NT2/D1 (cell line): Measurements from ENCODE around the gene TUBA1C.
"Not testable (repeated sequence)": the region's sequence is repeated elsewhere in the genome, so short reads cannot be mapped to it uniquely, and the experiment has no call there.

ENCODE experiments used
- DNase-seq: peaks from one replicate; pipeline ENCODE4 v3.0.0-alpha.2; 2011; ENCODE audit warnings: low read depth, low spot score
- H3K27me3 ChIP-seq: 2 replicates; pipeline ENCODE4 v1.6.0; 2011; ENCODE audit warnings: mild to moderate bottlenecking; ENCODE audit not compliant: insufficient read length, insufficient read depth
- H3K36me3 ChIP-seq: 2 replicates; pipeline ENCODE4 v1.6.1; 2011; ENCODE audit warnings: mild to moderate bottlenecking, low read length, mixed read lengths; ENCODE audit not compliant: insufficient read depth, insufficient read length
- H3K4me1 ChIP-seq: 2 replicates; pipeline ENCODE4 v1.5.1; 2011; ENCODE audit not compliant: insufficient read depth, insufficient read length
- H3K4me3 ChIP-seq: 2 replicates; pipeline ENCODE4 v1.5.1; 2011; ENCODE audit warnings: low read depth; ENCODE audit not compliant: insufficient read length
- H3K9ac ChIP-seq: 2 replicates; pipeline ENCODE4 v1.6.0; 2011; ENCODE audit warnings: low read depth; ENCODE audit not compliant: insufficient read length
- H3K9me3 ChIP-seq: 2 replicates; pipeline ENCODE4 v1.5.1; 2011; ENCODE audit warnings: mild to moderate bottlenecking, low read length; ENCODE audit not compliant: insufficient read depth
- SUZ12 ChIP-seq: IDR thresholded peaks from 2 replicates; pipeline ENCODE4 v1.6.1; 2011; ENCODE audit not compliant: insufficient read length, insufficient read depth; ENCODE audit errors: extremely low read depth
- YY1 ChIP-seq: IDR thresholded peaks from 2 replicates; pipeline ENCODE4 v1.6.1; 2011; ENCODE audit not compliant: insufficient read length, insufficient read depth
- ZNF274 ChIP-seq: IDR thresholded peaks from 2 replicates; pipeline ENCODE4 v1.6.1; 2011; ENCODE audit warnings: mild to moderate bottlenecking, low read depth, low read length

TUBA1C gene

DNA sequence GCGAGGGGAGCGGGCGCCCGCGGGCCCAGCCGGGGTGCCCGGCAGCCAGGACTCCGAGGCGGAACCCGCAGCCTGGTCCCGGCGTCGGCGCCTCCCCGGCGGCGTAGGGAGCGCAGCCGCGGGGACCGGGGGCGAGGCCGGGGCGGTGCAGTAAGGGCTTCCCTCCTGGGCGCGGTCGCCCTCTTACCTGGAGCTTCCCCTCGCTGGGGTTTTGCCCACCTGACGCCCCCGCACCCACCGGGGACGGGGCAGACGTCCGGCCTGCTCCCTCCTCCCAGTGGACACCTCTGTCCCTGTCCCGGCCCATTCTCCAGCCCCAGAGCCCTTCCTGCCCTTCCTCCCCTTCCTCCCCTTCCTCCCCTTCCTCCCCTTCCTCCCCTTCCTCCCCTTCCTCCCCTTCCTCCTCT lies 413 bp upstream of the TUBA1C start:
- peak overlapping the region; percentile 94 for H3K9ac ChIP-seq
- H3K36me3 ChIP-seq: peaks cover 41% of the 10 kb centered on the region
- H3K4me3 ChIP-seq: peak overlapping the region; percentile 79
- DNase-seq: no peak
- H3K9me3 ChIP-seq: no peaks in the 10 kb centered on the region
- TF ChIP-seq YY1 (no peak), SUZ12 (no peak), ZNF274 (no peak)
- no peaks in the 10 kb centered on the region for H3K4me1 ChIP-seq
- no peaks in the 10 kb centered on the region for H3K27me3 ChIP-seq

DNA sequence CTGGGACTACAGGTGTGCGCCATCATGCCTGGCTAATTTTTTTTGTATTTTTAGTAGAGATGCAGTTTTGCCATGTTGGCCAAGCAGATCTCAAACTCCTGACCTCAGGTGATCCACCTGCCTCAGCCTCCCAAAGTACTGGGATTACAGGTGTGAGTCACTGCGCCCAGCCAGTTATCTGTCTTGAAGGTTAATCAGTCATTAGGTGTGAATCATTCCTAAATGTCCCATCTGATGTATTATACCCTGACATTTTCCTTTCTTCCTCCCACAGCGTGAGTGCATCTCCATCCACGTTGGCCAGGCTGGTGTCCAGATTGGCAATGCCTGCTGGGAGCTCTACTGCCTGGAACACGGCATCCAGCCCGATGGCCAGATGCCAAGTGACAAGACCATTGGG lies 4.3 kb downstream of the TUBA1C start:
- not testable (repeated sequence) for H3K4me1 ChIP-seq, DNase-seq, H3K4me3 ChIP-seq, H3K9ac ChIP-seq, H3K9me3 ChIP-seq, H3K27me3 ChIP-seq
- H3K36me3 ChIP-seq: peaks cover 83% of the 10 kb centered on the region

DNA sequence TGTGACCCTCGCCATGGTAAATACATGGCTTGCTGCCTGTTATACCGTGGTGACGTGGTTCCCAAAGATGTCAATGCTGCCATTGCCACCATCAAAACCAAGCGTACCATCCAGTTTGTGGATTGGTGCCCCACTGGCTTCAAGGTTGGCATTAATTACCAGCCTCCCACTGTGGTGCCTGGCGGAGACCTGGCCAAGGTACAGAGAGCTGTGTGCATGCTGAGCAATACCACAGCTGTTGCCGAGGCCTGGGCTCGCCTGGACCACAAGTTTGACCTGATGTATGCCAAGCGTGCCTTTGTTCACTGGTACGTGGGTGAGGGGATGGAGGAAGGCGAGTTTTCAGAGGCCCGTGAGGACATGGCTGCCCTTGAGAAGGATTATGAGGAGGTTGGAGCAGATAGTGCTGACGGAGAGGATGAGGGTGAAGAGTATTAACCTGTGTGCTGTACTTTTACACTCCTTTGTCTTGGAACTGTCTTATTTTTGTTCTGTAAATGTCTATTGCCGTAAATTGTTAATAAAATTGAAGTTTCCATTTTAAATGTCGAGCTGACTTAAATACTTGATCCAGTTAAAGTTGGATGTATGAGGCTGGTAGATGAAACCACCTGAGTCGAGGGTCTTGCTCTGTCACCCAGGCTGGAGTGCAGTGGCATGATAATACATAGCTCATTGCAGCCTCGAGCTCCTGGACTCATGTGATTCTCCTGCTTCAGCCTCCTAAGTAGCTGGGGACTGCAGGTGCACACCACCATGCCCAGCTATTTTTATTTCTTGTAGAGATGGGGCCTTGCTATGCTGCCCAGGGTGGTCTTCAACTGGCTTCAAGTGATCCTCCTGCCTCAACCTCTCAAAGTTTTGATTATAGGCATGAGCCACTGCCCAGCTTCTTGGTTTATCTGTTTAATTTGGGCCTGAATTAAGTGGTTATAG lies 8.2 kb downstream of the TUBA1C start:
- Histone ChIP-seq H3K9me3 (no peaks in the 10 kb centered on the region), H3K9ac (no peak overlapping the region), H3K4me3 (no peak overlapping the region), H3K27me3 (no peaks in the 10 kb centered on the region), H3K4me1 (peaks cover 5% of the 10 kb centered on the region), H3K36me3 (peaks cover 56% of the 10 kb centered on the region)
- DNase-seq: no peak
- TF ChIP-seq SUZ12: no peak
- TF ChIP-seq YY1: no peak
- no peak for TF ChIP-seq ZNF274

DNA sequence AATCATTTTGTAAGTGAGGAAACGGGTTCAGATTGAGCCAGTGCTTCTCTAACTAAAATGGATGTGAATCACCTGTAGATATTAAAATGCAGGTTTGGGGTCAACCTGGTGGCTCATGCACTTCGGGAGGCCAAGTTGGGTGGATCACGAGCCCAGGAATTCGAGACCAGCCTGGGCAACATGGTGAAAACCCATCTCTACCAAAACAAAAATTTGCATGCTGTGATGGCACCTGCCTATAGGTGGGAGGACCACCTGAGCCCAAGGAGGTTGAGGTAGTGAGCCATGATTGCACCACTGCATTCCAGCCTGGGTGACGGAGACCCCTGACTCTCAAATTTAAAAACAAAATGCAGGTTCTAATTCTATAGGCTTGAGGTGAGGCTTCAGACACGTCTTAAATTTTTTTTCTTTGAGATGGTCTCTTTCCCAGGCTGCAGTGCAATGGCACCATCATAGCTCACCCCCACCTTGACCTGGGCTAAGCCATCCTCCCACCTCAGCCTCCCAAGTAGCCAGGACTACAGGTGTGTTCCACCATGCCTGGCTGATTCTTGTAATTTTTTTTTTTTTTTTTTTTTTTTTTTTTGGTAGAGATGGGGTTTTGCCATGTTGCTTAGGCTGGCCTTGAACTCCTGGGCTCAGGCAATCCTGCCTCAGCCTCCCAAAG lies 9.0 kb downstream of the TUBA1C start:
- no peak overlapping the region for H3K4me3 ChIP-seq
- H3K9ac ChIP-seq: no peak overlapping the region
- peaks cover 5% of the 10 kb centered on the region for H3K4me1 ChIP-seq
- no peak for DNase-seq
- TF ChIP-seq ZNF274 (no peak), SUZ12 (no peak), YY1 (no peak)
- no peaks in the 10 kb centered on the region for H3K27me3 ChIP-seq
- peaks cover 50% of the 10 kb centered on the region for H3K36me3 ChIP-seq
- H3K9me3 ChIP-seq: no peaks in the 10 kb centered on the region

DNA sequence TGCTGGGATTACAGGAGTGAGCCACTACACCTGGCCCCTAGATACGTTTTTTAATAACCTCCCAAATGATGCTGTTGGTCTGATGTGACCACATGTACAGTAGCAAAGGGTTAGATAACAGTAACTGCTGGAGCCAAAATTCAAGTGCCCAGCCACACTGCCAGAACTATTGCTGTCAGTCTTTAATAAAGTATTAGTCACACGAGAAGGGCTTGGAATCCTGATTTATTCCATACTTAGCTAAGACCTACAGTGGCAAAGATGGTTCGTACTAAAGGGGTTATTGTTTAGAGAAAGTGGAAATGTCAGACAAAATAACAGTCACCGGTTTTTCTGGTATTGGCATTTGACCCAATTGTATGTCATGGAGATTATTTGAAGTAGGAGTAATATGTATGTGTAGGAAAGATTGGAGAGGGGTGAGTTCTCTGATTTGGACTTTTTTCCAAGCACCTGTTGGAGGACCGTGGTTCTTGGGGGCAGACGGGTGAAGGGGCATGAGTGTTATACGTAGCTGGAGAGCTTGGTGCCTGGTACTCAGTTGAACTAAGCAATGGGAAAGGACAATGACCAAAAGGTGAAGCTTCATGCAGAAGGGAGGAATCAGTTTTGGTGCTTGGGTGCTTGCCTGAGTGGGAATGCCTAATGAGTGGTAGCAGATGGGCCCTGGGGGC lies 9.7 kb downstream of the TUBA1C start:
- H3K9me3 ChIP-seq: no peaks in the 10 kb centered on the region
- no peak overlapping the region for H3K9ac ChIP-seq
- no peak overlapping the region for H3K4me3 ChIP-seq
- H3K4me1 ChIP-seq: peaks cover 7% of the 10 kb centered on the region
- no peaks in the 10 kb centered on the region for H3K27me3 ChIP-seq
- no peak for DNase-seq
- H3K36me3 ChIP-seq: peaks cover 44% of the 10 kb centered on the region
- TF ChIP-seq SUZ12: no peak
- TF ChIP-seq ZNF274: no peak
- no peak for TF ChIP-seq YY1

DNA sequence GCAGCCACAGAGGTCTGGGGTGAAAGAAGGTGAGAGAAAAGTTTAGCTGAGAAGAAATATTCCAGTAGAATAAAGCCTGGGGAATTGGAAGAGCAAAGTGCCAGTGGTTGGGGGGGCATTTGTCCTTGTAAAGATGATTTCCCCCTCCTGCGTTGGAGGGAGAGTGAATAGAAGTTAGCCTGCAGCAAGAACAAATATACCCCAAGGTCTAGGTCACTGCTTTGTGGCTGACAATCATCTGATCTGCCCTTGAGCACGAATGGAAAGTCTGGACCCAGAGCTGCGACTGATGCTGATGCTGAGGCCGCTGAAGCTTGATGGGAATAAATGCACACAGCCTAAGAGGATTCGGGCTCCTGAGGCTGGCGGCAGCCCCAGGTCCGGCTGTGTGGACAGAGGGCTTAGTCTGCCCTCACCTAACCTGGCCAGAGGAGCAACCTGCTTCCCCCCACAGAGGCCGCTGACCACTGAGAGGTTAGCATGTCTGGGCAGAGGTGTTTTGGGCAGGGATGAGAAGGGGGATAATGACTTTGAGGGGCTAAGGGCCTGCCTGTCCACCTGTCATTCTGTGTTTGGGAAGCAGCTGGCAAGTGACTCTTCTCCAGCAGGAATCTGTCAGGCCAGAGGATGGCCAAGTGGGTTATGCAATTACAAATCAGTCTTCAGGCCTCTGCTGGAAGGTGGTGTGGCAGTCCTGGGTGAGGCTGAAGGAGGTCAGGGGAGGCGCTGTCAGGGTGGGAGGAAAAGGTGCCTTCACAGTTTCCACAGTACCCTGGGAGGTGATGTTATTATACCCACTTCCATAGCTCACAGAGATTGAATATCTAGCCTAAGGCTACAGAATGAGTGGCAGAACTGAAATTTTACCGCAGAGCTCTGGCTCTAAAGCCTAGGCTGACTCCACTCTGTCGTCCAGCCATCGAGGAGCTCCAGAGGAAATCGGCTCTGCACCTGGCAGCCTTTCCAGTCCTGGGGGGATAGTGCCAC lies 11.7 kb downstream of the TUBA1C start:
- Histone ChIP-seq H3K36me3 (peaks cover 24% of the 10 kb centered on the region), H3K27me3 (no peaks in the 10 kb centered on the region), H3K9me3 (no peaks in the 10 kb centered on the region), H3K4me3 (no peak overlapping the region), H3K9ac (no peak overlapping the region), H3K4me1 (peaks cover 9% of the 10 kb centered on the region)
- DNase-seq: no peak
- TF ChIP-seq YY1 (no peak), SUZ12 (no peak), ZNF274 (no peak)
